SK-N-SH (cell line): ENCODE measurements around the gene FKBP5. TPM values are rescaled to one million over a fixed set of nuclear protein-coding genes. Genes with fewer than 3 reads are reported as not detected.

ENCODE experiments used
- CTCF ChIA-PET: fragments of 300-600, 350-600 bp; formaldehyde crosslinking; extraction: SDS; loops from one replicate; lab custom pipeline; 2021; lab: Yijun Ruan, JAX
- POLR2A ChIA-PET: fragments of 350-600 bp; sonication (Branson Sonifier 250); formaldehyde crosslinking; extraction: SDS; loops from one replicate; lab custom pipeline; 2020; ENCODE audit warnings: antibody characterized with exemption, inconsistent platforms; lab: Yijun Ruan, JAX
- DNase-seq: peaks from one replicate; pipeline ENCODE4 v3.0.0; 2012
- H2AFZ ChIP-seq: fragments of 200-600 bp; sonication (generic); 2 replicates; pipeline ENCODE4 v1.8.1; 2016; ENCODE audit warnings: antibody characterized with exemption, mild to moderate bottlenecking, low read depth
- H3F3A ChIP-seq: fragments of 200-600 bp; sonication (generic); replicated peaks from 2 replicates; pipeline ENCODE3; 2016; ENCODE audit warnings: antibody characterized with exemption, mild to moderate bottlenecking; ENCODE audit not compliant: insufficient read depth
- H3K27ac ChIP-seq, 2 experiments: fragments of 200-500 bp in 1 of 2; fragments of 200-600 bp in 1 of 2; sonication (Bioruptor generic) in 1 of 2; sonication (generic), shearing (Covaris generic) in 1 of 2; 2 replicates each; pipeline versions ENCODE4 v1.5.1 to v1.6.1; 2014 to 2016; ENCODE audit warnings: low read depth in 2 of 2, inconsistent platforms in 1 of 2, low read length in 1 of 2, mild to moderate bottlenecking in 1 of 2, mixed read lengths in 1 of 2
- H3K27me3 ChIP-seq: fragments of 200-600 bp; sonication (generic), shearing (Covaris generic); 2 replicates; pipeline ENCODE4 v1.6.1; 2016; ENCODE audit warnings: mixed run types; ENCODE audit not compliant: insufficient read depth
- H3K36me3 ChIP-seq, 2 experiments: fragments of 200-500 bp in 1 of 2; fragments of 200-600 bp in 1 of 2; sonication (Bioruptor generic) in 1 of 2; sonication (generic) in 1 of 2; replicated peaks in 1 of 2; 2 replicates each; pipeline versions ENCODE3 to v1.5.1; 2014 to 2016; ENCODE audit warnings: low read length in 1 of 2, mild to moderate bottlenecking in 1 of 2; ENCODE audit not compliant: insufficient read depth in 2 of 2, control insufficient read depth in 1 of 2
- H3K4me1 ChIP-seq, 2 experiments: fragments of 200-500 bp in 1 of 2; fragments of 200-600 bp in 1 of 2; sonication (Bioruptor generic) in 1 of 2; sonication (generic), shearing (Covaris generic) in 1 of 2; 2 replicates each; pipeline versions ENCODE4 v1.5.1 to v1.6.1; 2014 to 2016; ENCODE audit warnings: low read depth in 1 of 2, low read length in 1 of 2, mixed run types in 1 of 2; ENCODE audit not compliant: insufficient read depth in 2 of 2, control insufficient read depth in 1 of 2
- H3K4me2 ChIP-seq: fragments of 200-600 bp; sonication (generic), shearing (Covaris generic); 2 replicates; pipeline ENCODE4 v1.6.1; 2017; ENCODE audit warnings: mixed run types
- H3K4me3 ChIP-seq, 2 experiments: fragments of 200-500 bp in 1 of 2; fragments of 200-600 bp in 1 of 2; sonication (Bioruptor generic) in 1 of 2; sonication (generic), shearing (Covaris generic) in 1 of 2; 2 replicates each; pipeline versions ENCODE4 v1.5.1 to v1.8.1; 2014 to 2016; ENCODE audit warnings: low read depth in 2 of 2, inconsistent platforms in 1 of 2, low read length in 1 of 2, mild to moderate bottlenecking in 1 of 2, mixed read lengths in 1 of 2, moderate library complexity in 1 of 2
- H3K79me2 ChIP-seq: fragments of 200-600 bp; sonication (generic); 2 replicates; pipeline ENCODE4 v1.8.1; 2017; ENCODE audit warnings: mild to moderate bottlenecking; ENCODE audit not compliant: insufficient read depth
- H3K9ac ChIP-seq: fragments of 200-600 bp; sonication (generic); 2 replicates; pipeline ENCODE4 v1.6.1; 2017; ENCODE audit warnings: mixed run types
- H3K9me2 ChIP-seq: fragments of 200-600 bp; sonication (generic); 2 replicates; pipeline ENCODE4 v1.6.1; 2017; ENCODE audit warnings: mixed run types
- H3K9me3 ChIP-seq: fragments of 200-600 bp; sonication (generic); 2 replicates; pipeline ENCODE4 v1.6.1; 2017; ENCODE audit warnings: mixed run types, mild to moderate bottlenecking, moderate library complexity
- H4K20me1 ChIP-seq: fragments of 200-600 bp; sonication (generic); 2 replicates; pipeline ENCODE4 v1.6.1; 2017; ENCODE audit warnings: mild to moderate bottlenecking, mixed run types; ENCODE audit not compliant: insufficient read depth
- CHD2 ChIP-seq: fragments of 150-350 bp; IDR thresholded peaks from 2 replicates; pipeline ENCODE4 v1.6.1; 2018; ENCODE audit warnings: low read length; ENCODE audit not compliant: partially characterized antibody
- EP300 ChIP-seq, 2 experiments: IDR thresholded peaks; 2 replicates each; pipeline versions ENCODE4 v1.4.0 to v1.6.1; 2012; ENCODE audit warnings: borderline replicate concordance in 1 of 2, low read depth in 1 of 2, low read length in 1 of 2
- EZH2phosphoT487 ChIP-seq: fragments of 200-600 bp; sonication (generic); IDR thresholded peaks from 2 replicates; pipeline ENCODE4 v1.6.1; 2017; ENCODE audit warnings: low read depth, mixed run types, mild to moderate bottlenecking, antibody characterized with exemption, moderate library complexity, borderline replicate concordance
- FOSL2 ChIP-seq: IDR thresholded peaks from 2 replicates; pipeline ENCODE4 v1.4.0; 2012; ENCODE audit warnings: low read depth, mild to moderate bottlenecking, moderate library complexity, borderline replicate concordance
- FOXJ3 ChIP-seq: sonication (generic); formaldehyde crosslinking; IDR thresholded peaks from 2 replicates; pipeline ENCODE4 v1.5.1; 2020; ENCODE audit warnings: mild to moderate bottlenecking, missing genetic modification reagents
- FOXM1 ChIP-seq: IDR thresholded peaks from 2 replicates; pipeline ENCODE4 v1.4.0; 2012; ENCODE audit warnings: low read depth, mild to moderate bottlenecking
- GABPA ChIP-seq: IDR thresholded peaks from 2 replicates; pipeline ENCODE4 v1.4.0; 2012; ENCODE audit warnings: low read depth, mild to moderate bottlenecking
- GATA2 ChIP-seq: sonication (generic); formaldehyde crosslinking; IDR thresholded peaks from 2 replicates; pipeline ENCODE4 v1.5.0; 2020; ENCODE audit warnings: mild to moderate bottlenecking, missing genetic modification reagents
- MXI1 ChIP-seq: IDR thresholded peaks from 2 replicates; pipeline ENCODE4 v1.6.1; 2012; ENCODE audit warnings: mild to moderate bottlenecking, low read depth, low read length, improper control_type of control experiment
- NRF1 ChIP-seq: IDR thresholded peaks from 2 replicates; pipeline ENCODE4 v1.6.1; 2012; ENCODE audit warnings: low read depth, mild to moderate bottlenecking, low read length
- SIN3A ChIP-seq: IDR thresholded peaks from 2 replicates; pipeline ENCODE4 v1.6.1; 2012; ENCODE audit warnings: low read depth, mild to moderate bottlenecking, low read length, moderate library complexity, borderline replicate concordance
- SMC3 ChIP-seq: IDR thresholded peaks from 2 replicates; pipeline ENCODE4 v1.6.1; 2012; ENCODE audit warnings: low read depth, low read length, improper control_type of control experiment
- TAF1 ChIP-seq: IDR thresholded peaks from 2 replicates; pipeline ENCODE4 v1.6.1; 2012; ENCODE audit warnings: low read depth, mild to moderate bottlenecking, low read length, moderate library complexity, borderline replicate concordance
- TCF12 ChIP-seq: IDR thresholded peaks from 2 replicates; pipeline ENCODE4 v1.4.0; 2012
- TEAD4 ChIP-seq: IDR thresholded peaks from 2 replicates; pipeline ENCODE4 v1.4.0; 2012; ENCODE audit warnings: mild to moderate bottlenecking, borderline replicate concordance; ENCODE audit not compliant: insufficient read depth
- WGBS: methylation state at CpG from one replicate; pipeline ENCODE4 v1.1.6; 2017; ENCODE audit warnings: low lambda C conversion rate; 5-methylcytosine and 5-hydroxymethylcytosine counted together
- polyA plus RNA-seq, 3 experiments: library from polyadenylated mRNA; depleted of rRNA; stranded (reverse); fragments of >200 nt; gene quantifications; 2 replicates each; pipeline ENCODE4 v1.2.3, GENCODE V29; 2012
- TF ChIP-seq, protein P1 (sequence below): IDR thresholded peaks from 2 replicates; pipeline ENCODE4 v1.4.0; 2012; ENCODE audit warnings: low read depth, borderline replicate concordance
- TF ChIP-seq, protein P2 (sequence below): fragments of 150-350 bp; IDR thresholded peaks from 2 replicates; pipeline ENCODE4 v1.6.1; 2016; ENCODE audit warnings: mild to moderate bottlenecking, low read depth, low read length
- TF ChIP-seq, protein P3 (sequence below): IDR thresholded peaks from 2 replicates; pipeline ENCODE4 v1.4.0; 2012; ENCODE audit warnings: low read depth, borderline replicate concordance
- TF ChIP-seq, protein P4 (sequence below): IDR thresholded peaks from 2 replicates; pipeline ENCODE4; 2012
- TF ChIP-seq, protein P5 (sequence below): IDR thresholded peaks from 2 replicates; pipeline ENCODE4 v1.4.0; 2012; ENCODE audit warnings: low read depth

FKBP5 gene
- polyA plus RNA-seq, 1 of the 3 experiments (the other 2 are of a cell fraction): 5.1 TPM

GRCh38 chr6:35547676-35548075 lies 141.0 kb downstream of the FKBP5 start:
- Histone ChIP-seq H3F3A (peaks cover 4% of the 10 kb centered on the region), H3K9ac (no peak overlapping the region), H3K36me3 (no peaks in the 10 kb centered on the region), H3K4me3 (no peak overlapping the region), H4K20me1 (no peaks in the 10 kb centered on the region), H2AFZ (no peak overlapping the region), H3K27me3 (no peaks in the 10 kb centered on the region; the same call in 1 of the 2 replicates), H3K4me2 (no peak overlapping the region), H3K9me3 (no peaks in the 10 kb centered on the region), H3K4me1 (no peaks in the 10 kb centered on the region), H3K27ac (no peak overlapping the region), H3K79me2 (no peaks in the 10 kb centered on the region), H3K9me2 (no peaks in the 10 kb centered on the region)
- POLR2A ChIA-PET: no interaction called here
- 81% methylated on average over 6 of the region's 6 CpGs for WGBS
- TF ChIP-seq TAF1 (no peak), FOSL2 (no peak), SMC3 (no peak), GABPA (no peak), FOXJ3 (CRISPR knock-in tag) (no peak), MXI1 (no peak), SIN3A (no peak), EP300 (IDR thresholded peaks at IDR 0.05; ENCODE audit: borderline replicate concordance in 1 of 2, low read depth in 1 of 2, low read length in 1 of 2) (no peak), TCF12 (no peak), NRF1 (no peak), EZH2phosphoT487 (no peak), FOXM1 (no peak), CHD2 (no peak), TEAD4 (no peak), GATA2 (no peak)
- TF ChIP-seq, protein P1, sequence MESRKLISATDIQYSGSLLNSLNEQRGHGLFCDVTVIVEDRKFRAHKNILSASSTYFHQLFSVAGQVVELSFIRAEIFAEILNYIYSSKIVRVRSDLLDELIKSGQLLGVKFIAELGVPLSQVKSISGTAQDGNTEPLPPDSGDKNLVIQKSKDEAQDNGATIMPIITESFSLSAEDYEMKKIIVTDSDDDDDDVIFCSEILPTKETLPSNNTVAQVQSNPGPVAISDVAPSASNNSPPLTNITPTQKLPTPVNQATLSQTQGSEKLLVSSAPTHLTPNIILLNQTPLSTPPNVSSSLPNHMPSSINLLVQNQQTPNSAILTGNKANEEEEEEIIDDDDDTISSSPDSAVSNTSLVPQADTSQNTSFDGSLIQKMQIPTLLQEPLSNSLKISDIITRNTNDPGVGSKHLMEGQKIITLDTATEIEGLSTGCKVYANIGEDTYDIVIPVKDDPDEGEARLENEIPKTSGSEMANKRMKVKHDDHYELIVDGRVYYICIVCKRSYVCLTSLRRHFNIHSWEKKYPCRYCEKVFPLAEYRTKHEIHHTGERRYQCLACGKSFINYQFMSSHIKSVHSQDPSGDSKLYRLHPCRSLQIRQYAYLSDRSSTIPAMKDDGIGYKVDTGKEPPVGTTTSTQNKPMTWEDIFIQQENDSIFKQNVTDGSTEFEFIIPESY: no peak
- TF ChIP-seq, protein P2, sequence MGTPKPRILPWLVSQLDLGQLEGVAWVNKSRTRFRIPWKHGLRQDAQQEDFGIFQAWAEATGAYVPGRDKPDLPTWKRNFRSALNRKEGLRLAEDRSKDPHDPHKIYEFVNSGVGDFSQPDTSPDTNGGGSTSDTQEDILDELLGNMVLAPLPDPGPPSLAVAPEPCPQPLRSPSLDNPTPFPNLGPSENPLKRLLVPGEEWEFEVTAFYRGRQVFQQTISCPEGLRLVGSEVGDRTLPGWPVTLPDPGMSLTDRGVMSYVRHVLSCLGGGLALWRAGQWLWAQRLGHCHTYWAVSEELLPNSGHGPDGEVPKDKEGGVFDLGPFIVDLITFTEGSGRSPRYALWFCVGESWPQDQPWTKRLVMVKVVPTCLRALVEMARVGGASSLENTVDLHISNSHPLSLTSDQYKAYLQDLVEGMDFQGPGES: no peak
- TF ChIP-seq, protein P3, sequence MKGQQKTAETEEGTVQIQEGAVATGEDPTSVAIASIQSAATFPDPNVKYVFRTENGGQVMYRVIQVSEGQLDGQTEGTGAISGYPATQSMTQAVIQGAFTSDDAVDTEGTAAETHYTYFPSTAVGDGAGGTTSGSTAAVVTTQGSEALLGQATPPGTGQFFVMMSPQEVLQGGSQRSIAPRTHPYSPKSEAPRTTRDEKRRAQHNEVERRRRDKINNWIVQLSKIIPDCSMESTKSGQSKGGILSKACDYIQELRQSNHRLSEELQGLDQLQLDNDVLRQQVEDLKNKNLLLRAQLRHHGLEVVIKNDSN: no peak
- TF ChIP-seq, protein P4, sequence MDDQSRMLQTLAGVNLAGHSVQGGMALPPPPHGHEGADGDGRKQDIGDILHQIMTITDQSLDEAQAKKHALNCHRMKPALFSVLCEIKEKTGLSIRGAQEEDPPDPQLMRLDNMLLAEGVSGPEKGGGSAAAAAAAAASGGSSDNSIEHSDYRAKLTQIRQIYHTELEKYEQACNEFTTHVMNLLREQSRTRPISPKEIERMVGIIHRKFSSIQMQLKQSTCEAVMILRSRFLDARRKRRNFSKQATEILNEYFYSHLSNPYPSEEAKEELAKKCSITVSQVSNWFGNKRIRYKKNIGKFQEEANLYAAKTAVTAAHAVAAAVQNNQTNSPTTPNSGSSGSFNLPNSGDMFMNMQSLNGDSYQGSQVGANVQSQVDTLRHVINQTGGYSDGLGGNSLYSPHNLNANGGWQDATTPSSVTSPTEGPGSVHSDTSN: no peak
- TF ChIP-seq, protein P5, sequence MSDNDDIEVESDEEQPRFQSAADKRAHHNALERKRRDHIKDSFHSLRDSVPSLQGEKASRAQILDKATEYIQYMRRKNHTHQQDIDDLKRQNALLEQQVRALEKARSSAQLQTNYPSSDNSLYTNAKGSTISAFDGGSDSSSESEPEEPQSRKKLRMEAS: no peak
- DNase-seq: no peak
- CTCF ChIA-PET: interaction anchor here (0.8 to 1.8 kb wide), 2 partner anchors 24 to 189 kb away, joined by 3 to 7 read pairs; partner anchors contain the start of gene ARMC12
